ENCODE results near the gene TBL1XR1. TPM values are rescaled to one million over a fixed set of nuclear protein-coding genes. Genes with fewer than 3 reads are reported as not detected.
"Not testable (repeated sequence)": the region's sequence is repeated elsewhere in the genome, so short reads cannot be mapped to it uniquely, and the experiment has no call there.

Gene TBL1XR1
- total and polyA plus RNA-seq, 4 donors, result 24.1 to 203 (median 77.4) TPM

- H3K4me3 ChIP-seq, result no peak overlapping the region
- peaks cover 0 to under 1% (median 0%) of the 10 kb centered on the region in 4 donors for H3K36me3 ChIP-seq (ENCODE audit: control insufficient read depth in 4 of 4, insufficient read depth in 4 of 4, low read length in 4 of 4)
- ATAC-seq (ENCODE audit: insufficient read depth, low FRiP score) (no peak), DNase-seq (no peak)
- H3K9me3 ChIP-seq (ENCODE audit: control insufficient read depth in 4 of 4, insufficient read depth in 3 of 4, low read length in 3 of 4), result peaks cover 0 to 2% (median 0%) of the 10 kb centered on the region in 4 donors
- H3K4me1 ChIP-seq (ENCODE audit: control insufficient read depth in 5 of 5, insufficient read depth in 5 of 5, low read length in 5 of 5), result peaks cover 5 to 28% (median 11%) of the 10 kb centered on the region in 5 donors
- 48 to 51% methylated on average over 6 of the region's 6 CpGs for WGBS, 2 donors
- no peak for TF ChIP-seq CTCF (IDR thresholded peaks at IDR 0.05; ENCODE audit: control extremely low read depth, extremely low read depth)
- no peak overlapping the region for H3K9ac ChIP-seq (ENCODE audit: insufficient read depth in 1 of 2, low read length in 2 of 2)
- no peaks in the 10 kb centered on the region for H3K27me3 ChIP-seq (ENCODE audit: control insufficient read depth in 3 of 3, insufficient read depth in 3 of 3, low read length in 2 of 3)
- no peak overlapping the region for H3K27ac ChIP-seq (ENCODE audit: low read depth in 1 of 2, low read length in 1 of 2)
Measured at GRCh38 chr3:177141899-177142646, 55.2 kb downstream of the TBL1XR1 start.

- TF ChIP-seq CTCF (IDR thresholded peaks at IDR 0.05; ENCODE audit: control extremely low read depth, extremely low read depth), result no peak
- H3K4me1 ChIP-seq (ENCODE audit: control insufficient read depth in 5 of 5, insufficient read depth in 5 of 5, low read length in 5 of 5), result peaks cover 5 to 30% (median 11%) of the 10 kb centered on the region in 5 donors
- WGBS, 2 donors, result 59 to 82% methylated on average over 6 of the region's 6 CpGs
Measured at GRCh38 chr3:177141471-177141870, 55.8 kb downstream of the TBL1XR1 start.

DNA sequence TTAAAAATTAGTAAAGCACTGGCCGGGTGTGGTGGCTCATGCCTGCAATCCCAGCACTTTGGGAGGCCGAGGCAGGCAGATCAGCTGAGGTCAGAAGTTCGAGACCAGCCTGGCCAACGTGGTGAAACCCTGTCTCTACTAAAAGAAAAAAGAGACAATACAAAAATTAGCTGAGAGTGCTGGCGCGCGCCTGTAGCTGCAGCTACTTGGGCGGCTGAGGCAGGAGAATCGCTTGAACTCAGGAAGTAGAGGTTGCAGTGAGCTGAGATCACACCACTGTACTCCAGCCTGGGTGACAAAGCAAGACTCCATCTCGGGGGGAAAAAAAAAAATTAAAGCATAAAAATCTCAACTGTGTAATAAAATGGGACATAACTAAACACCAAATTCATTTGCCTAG lies 58.1 kb downstream of the TBL1XR1 start:
- not testable (repeated sequence) for DNase-seq; H3K9ac ChIP-seq (ENCODE audit: insufficient read depth in 1 of 2, low read length in 2 of 2); H3K4me3 ChIP-seq; H3K36me3 ChIP-seq (ENCODE audit: control insufficient read depth in 4 of 4, insufficient read depth in 4 of 4, low read length in 4 of 4); H3K27ac ChIP-seq (ENCODE audit: low read depth in 1 of 2, low read length in 1 of 2); ATAC-seq (ENCODE audit: insufficient read depth, low FRiP score); H3K9me3 ChIP-seq (ENCODE audit: control insufficient read depth in 4 of 4, insufficient read depth in 3 of 4, low read length in 3 of 4); H3K27me3 ChIP-seq (ENCODE audit: control insufficient read depth in 3 of 3, insufficient read depth in 3 of 3, low read length in 2 of 3)
- H3K4me1 ChIP-seq (ENCODE audit: control insufficient read depth in 5 of 5, insufficient read depth in 5 of 5, low read length in 5 of 5), result peaks cover 5 to 18% (median 9%) of the 10 kb centered on the region in 5 donors
- 78 to 86% methylated on average over 10 of the region's 10 CpGs for WGBS, 2 donors

More at GRCh38 chr3:177141471-177141870, 55.8 kb downstream of the TBL1XR1 start:
- H3K9me3 ChIP-seq (ENCODE audit: control insufficient read depth in 4 of 4, insufficient read depth in 3 of 4, low read length in 3 of 4), result peaks cover 0 to 2% (median 0%) of the 10 kb centered on the region in 4 donors
- no peak overlapping the region for H3K27ac ChIP-seq (ENCODE audit: low read depth in 1 of 2, low read length in 1 of 2)
- H3K36me3 ChIP-seq (ENCODE audit: control insufficient read depth in 4 of 4, insufficient read depth in 4 of 4, low read length in 4 of 4), result no peaks in the 10 kb centered on the region
- no peak overlapping the region for H3K9ac ChIP-seq (ENCODE audit: insufficient read depth in 1 of 2, low read length in 2 of 2)
- DNase-seq, result no peak
- H3K27me3 ChIP-seq (ENCODE audit: control insufficient read depth in 3 of 3, insufficient read depth in 3 of 3, low read length in 2 of 3), result no peaks in the 10 kb centered on the region
- H3K4me3 ChIP-seq, result no peak overlapping the region
- no peak for ATAC-seq (ENCODE audit: insufficient read depth, low FRiP score)

DNA sequence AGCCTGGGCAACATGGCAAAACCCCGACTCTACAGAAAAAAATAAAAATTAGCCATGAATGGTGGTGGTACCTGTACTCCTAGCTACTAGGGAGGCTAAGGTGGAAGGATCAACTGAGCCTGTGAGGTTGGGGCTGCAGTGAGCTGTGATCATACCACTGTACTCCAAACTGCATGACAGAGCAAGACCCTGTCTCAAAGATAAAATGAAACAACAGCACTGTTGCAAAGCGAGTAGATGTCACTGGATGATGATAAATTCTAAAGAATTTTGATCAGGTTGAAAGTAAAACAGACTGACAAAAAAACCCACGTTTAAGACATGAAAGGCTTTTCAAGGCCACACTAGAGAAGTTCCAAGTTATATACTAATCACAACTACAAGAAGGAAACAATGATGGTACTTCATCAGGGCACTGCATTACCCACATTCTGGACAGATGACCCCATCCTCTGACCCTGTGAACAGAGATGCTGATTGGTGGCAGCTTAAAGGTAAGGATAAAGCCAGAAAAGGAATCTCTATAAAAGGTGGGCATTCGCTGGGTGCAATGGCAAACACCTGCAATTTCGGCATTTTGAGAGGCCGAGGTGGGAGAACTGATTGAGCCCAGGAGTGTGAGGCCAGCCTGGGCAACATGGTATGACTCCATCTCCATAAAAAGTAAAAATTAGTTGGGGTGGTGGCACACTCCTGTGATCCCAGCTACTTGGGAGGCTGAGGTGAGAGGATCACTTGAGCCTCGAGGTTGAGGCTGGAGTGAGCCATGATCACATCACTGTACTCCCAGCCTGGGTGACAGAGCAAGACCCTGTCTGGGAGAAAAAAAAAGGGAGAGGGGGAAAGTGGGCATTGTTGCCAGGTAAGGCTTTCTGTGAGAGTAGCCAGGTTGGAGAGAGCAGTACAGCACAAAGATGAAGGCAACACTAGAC lies 59.2 kb downstream of the TBL1XR1 start:
- no peak for TF ChIP-seq CTCF (IDR thresholded peaks at IDR 0.05; ENCODE audit: control extremely low read depth, extremely low read depth)
- H3K36me3 ChIP-seq (ENCODE audit: control insufficient read depth in 4 of 4, insufficient read depth in 4 of 4, low read length in 4 of 4), result peaks cover 0 to 3% (median 1%) of the 10 kb centered on the region in 4 donors
- 88% methylated on average over 7 of the region's 7 CpGs for WGBS, 2 donors
- H3K27me3 ChIP-seq (ENCODE audit: control insufficient read depth in 3 of 3, insufficient read depth in 3 of 3, low read length in 2 of 3), result no peaks in the 10 kb centered on the region
- no peak overlapping the region for H3K4me3 ChIP-seq
- DNase-seq, result no peak
- H3K4me1 ChIP-seq (ENCODE audit: control insufficient read depth in 5 of 5, insufficient read depth in 5 of 5, low read length in 5 of 5), result peaks cover 5 to 22% (median 9%) of the 10 kb centered on the region in 5 donors
- peaks cover 0 to 2% (median 0%) of the 10 kb centered on the region in 4 donors for H3K9me3 ChIP-seq (ENCODE audit: control insufficient read depth in 4 of 4, insufficient read depth in 3 of 4, low read length in 3 of 4)
- H3K27ac ChIP-seq (ENCODE audit: low read depth in 1 of 2, low read length in 1 of 2), result no peak overlapping the region
- H3K9ac ChIP-seq (ENCODE audit: insufficient read depth in 1 of 2, low read length in 2 of 2), result no peak overlapping the region
- no peak for ATAC-seq (ENCODE audit: insufficient read depth, low FRiP score)
